Myocyte (in vitro differentiated cells): Measurements from ENCODE around the gene HTR7. TPM values are rescaled to one million over a fixed set of nuclear protein-coding genes. Genes with fewer than 3 reads are reported as not detected.

ENCODE experiments used
- DNase-seq: peaks from one replicate; pipeline ENCODE4 v3.0.0-alpha.2; 2012; ENCODE audit warnings: low read depth
- total RNA-seq: library from RNA; depleted of rRNA; stranded (reverse); fragments of >200 nt; gene quantifications from 2 replicates; pipeline ENCODE4 v1.2.3, GENCODE V29; 2014

Gene HTR7
- total RNA-seq, 1 donor from 2014 or later: 18.2 TPM

- no peak for DNase-seq
These were observed 52.6 kb downstream of the HTR7 start for GRCh38 chr10:90805206-90805605.

GRCh38 chr10:90804354-90804753, 53.5 kb downstream of the HTR7 start:
- DNase-seq: no peak

GRCh38 chr10:90801608-90802007, 56.2 kb downstream of the HTR7 start:
- DNase-seq: no peak

DNA sequence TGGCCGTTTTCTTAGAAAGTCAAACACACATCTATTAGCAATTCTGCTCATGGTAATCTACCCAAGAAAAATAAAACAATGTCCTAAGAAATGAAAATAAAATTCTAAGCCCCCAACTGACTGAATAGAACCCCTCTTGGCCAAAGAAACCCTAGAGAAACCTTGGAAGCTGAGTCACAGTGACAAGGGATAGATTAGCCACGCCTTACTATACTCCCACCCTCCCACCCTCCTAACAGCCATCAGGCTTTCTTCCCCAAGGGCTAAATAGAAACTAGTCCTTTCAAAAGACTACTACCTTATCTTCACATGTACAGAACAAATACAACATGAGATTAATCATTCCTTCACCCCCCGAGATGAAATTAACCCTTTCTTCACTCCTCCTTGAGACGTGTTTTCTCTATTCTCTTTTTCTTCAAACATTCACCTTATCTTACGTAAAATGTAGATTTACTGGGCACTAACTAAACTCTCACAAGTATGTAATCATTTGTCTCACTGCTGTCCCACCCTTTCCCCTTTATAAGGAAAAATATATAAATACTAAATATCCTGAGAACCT, 57.5 kb downstream of the HTR7 start:
- no peak for DNase-seq

DNA sequence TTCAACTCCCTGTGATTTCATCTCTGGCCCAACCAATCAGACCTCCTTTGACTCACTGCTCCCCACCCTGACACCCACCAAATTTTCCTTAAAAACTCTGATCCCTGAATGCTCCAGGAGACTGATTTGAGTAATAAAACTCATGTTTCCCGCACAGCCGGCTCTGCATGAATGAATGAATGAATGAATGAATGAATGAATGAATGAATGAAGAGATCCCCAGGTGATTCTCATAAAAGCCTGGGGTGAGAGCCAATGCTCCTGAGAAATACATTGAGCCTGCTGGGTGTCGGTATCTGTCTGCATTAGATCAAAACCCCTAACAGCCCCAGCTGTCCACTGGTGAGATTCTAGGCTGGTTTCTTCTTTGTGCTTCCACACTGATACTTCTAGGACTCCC, 58.7 kb downstream of the HTR7 start:
- DNase-seq: no peak

- DNase-seq: no peak
These were observed 59.4 kb downstream of the HTR7 start for GRCh38 chr10:90798482-90798881.

GRCh38 chr10:90790422-90790821, 67.4 kb downstream of the HTR7 start:
- no peak for DNase-seq

GRCh38 chr10:90788968-90789367, 68.9 kb downstream of the HTR7 start:
- no peak for DNase-seq

DNA sequence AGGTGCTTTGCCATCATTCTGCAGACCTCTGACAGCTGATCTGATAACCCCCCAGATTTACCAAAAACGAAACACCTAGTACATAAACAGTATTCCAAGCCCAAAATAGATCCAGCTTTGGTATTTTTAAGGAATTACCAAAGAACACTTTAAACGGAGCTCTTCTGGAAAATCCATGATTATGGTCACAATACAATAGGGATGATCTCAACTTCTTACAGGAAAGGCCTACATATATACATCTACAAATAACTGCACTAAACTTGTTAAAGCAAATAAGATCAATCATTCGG, 69.7 kb downstream of the HTR7 start:
- no peak for DNase-seq

- DNase-seq: peak; percentile 58
These were observed 70.2 kb downstream of the HTR7 start for GRCh38 chr10:90787393-90788198.

- no peak for DNase-seq
These were observed 72.1 kb downstream of the HTR7 start for GRCh38 chr10:90785782-90786181.

DNA sequence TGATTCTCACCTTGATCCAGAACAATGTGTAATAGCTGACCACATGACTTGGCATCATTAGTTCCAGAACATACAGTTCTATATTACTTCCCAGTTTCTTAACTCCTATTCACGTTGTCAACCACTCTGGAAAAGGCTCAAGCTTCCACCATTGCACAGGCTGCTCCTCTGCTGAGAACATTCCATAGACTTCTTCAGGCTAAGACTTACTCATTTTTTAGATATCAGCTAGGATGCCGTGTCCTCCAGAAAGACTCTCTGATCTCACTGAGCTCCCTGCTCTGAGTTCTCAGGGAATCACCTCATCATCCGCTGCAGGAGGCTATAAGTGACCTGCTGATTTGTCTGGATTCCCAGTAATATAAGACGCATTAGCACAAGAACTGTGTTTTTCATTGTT, 73.1 kb downstream of the HTR7 start:
- DNase-seq: no peak

DNA sequence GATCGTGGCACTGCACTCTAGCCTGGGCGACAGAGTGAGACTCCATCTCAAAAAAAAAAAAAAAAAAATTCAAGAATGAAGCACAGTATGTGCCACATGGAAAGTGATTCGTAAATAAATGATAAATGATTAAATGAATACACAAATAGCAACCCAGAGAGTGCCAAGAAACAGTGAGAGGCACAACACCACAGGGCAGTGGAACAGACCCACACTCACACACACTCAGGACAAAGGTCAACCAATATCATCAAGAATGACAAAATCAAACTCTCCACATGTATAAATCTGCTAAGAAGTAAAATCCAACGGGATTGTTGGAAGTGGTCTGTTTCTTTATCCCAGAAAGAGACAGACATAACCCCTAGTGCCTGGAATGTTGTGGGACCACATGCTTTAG, 77.4 kb downstream of the HTR7 start:
- DNase-seq: no peak

DNA sequence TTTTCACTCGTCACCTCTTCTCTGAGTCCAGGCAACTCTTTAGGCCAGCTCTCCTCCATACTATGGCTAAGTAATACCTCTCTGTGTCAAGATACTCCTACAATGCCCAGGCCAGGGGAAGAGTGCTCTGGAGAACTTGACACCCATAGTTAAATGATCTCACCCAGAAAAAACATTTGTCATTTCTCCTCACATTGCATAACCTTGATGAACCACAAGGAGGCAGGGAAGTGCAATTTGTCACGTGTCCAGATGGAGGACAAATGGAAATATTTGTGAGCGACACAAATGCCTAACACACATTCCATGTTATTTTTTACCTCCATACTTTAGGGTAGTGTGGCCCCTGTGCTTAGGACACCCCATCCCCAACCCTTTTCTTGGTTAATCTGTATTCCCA, 78.3 kb downstream of the HTR7 start:
- peak; percentile 28 for DNase-seq

DNA sequence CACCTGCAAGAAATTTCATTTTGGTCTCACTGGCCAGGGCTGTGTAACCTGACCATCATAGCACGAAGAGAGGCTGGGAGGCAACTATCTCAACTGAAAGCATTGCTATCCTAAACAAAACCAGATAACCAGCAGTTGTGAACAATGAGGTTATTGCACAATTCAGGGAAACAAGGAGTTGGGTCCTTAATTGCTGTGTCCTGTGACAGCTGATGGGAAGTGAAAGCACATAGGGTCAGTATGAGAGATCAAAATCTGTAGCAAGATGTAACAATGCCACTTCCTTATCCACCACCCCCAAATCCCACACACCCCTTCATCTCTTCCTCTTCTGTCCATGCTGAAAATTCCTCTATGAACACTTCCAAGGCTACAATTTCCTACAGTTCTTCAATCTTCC, 80.2 kb downstream of the HTR7 start:
- no peak for DNase-seq

- DNase-seq: peak; percentile 83
These were observed 82.3 kb downstream of the HTR7 start for GRCh38 chr10:90775351-90776028.

GRCh38 chr10:90769946-90770841, 87.6 kb downstream of the HTR7 start:
- no peak for DNase-seq

DNA sequence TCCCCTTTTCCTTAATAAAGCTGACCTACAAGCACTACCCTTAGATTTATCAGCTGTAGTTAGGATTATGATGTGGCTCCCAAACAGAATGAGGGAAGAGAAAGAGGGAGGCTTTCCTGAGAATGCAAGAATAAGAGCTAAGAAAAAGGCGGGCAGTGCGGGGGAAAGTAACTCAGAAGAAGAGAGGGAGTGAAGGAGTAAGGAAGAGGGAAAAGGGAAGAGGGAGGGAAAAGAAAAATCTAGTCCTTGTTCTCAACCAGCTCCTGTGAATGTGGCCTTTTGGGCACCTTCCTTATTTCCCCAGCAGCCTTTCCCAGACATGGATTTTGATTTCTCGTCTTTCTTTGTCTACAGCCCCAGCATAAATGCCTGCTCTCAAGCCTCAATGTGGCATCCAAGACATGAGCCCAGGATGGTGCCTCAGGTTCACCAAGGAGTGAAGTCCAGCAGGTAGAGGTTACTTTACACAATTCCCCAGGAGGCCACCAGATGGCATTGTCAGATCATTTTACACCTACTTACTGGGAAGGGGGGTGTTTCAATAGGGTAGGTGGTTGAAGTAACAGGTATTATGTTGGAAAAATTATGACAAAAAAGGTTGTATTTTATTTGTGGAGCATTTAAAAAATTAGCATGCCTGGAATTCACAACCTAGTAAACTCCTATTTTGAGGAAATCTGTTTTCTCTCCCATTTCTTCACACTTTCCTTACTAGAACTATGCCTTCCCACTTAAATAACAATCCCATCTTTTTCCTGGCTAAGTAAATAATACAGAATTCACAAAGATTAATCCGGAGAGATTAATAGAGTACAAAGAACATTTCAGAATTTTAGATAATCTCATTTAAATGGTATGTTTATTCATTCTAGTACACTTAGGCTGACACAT, 106.5 kb downstream of the HTR7 start:
- peak; percentile 55 for DNase-seq

GRCh38 chr10:90746829-90747228, 111.0 kb downstream of the HTR7 start:
- no peak for DNase-seq

GRCh38 chr10:90745565-90745964, 112.3 kb downstream of the HTR7 start:
- DNase-seq: no peak

DNA sequence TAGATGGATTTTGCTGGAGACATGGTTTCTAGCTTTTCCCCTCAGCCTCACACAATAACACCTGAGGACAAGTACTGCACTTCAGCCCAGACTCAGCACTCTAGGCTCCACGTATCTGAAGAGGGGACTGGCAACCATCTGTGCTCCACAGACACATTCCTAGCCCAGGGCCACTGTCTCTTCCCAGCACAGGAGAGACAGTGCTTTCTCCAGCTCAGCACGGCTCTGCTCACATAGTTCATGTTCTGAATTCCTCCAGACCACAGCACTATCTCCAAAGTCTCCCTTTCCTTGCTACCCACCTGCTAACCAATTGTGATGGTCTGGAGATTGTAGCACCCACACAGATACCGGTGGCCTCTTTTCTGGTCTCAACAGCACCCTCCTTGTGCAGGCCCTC, 114.5 kb downstream of the HTR7 start:
- peak; percentile 35 for DNase-seq
